B cell (primary cell): ENCODE data around the gene UBL4A.

ENCODE experiments used
- CTCF ChIP-seq: fragments of 200-600 bp; IDR thresholded peaks from one replicate; pipeline ENCODE4 v1.8.0; 2022; ENCODE audit warnings: antibody characterized with exemption, mild to moderate bottlenecking
- EZH2 ChIP-seq: IDR thresholded peaks from 2 replicates; pipeline ENCODE4 v1.6.1; 2012; ENCODE audit warnings: borderline replicate concordance, low read depth, mild to moderate bottlenecking, moderate library complexity, low read length; ENCODE audit not compliant: insufficient read depth, poor library complexity, severe bottlenecking

DNA sequence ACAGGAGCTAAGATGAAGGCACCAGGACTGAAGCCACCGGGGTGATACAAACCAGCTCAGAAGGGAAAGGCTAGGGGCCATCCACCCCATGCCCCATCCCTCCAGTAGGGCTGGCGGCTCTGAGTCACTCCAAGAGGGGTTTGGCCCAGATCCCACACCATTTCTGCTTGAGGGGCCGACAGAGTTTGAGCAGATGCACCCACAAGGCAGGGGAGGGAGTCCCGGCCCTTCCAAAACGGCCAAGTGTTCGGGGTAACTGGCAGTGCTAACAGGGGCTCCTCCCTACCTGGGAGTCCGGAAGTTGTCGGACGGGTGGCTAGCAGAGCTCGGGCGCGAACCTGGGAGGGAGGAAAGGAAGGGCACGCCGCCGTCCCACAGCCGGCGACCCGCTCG, 3.6 kb upstream of the UBL4A start:
- no peak for TF ChIP-seq CTCF
- no peak for TF ChIP-seq EZH2
